ENCODE data around the gene SLC41A2.

The SLC41A2 gene

GRCh38 chr12:104930388-104931326 is 27.4 kb downstream of the SLC41A2 start:
- DNase-seq (ENCODE audit: low read depth in 2 of 2), result peak; percentile 17

DNA sequence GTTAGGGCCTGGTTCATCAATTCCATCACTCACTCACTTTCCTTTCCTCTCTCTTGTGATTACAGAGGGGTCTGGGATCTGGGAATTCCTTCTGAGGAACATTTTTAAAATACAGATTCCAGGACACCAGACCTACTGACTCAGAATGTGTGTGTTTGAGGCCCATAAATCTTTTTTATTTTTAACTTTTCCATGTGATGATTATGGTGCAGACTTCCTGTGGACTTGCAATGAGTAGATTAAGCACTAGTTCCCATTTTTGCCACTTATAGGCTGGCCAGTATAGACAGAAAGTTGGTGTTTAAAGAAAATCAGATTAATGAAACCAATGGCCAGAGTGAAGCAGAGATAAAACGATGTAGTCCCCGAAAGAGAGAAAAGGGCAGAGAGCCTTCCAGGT is 28.1 kb downstream of the SLC41A2 start:
- no peak for DNase-seq (ENCODE audit: low read depth in 2 of 2)

- no peak for DNase-seq (ENCODE audit: low read depth in 2 of 2)
These were observed 28.7 kb downstream of the SLC41A2 start for GRCh38 chr12:104929368-104929767.

GRCh38 chr12:104928036-104928745 is 29.9 kb downstream of the SLC41A2 start:
- DNase-seq (ENCODE audit: low read depth in 2 of 2), result no peak

GRCh38 chr12:104925501-104925900 is 32.6 kb downstream of the SLC41A2 start:
- DNase-seq (ENCODE audit: low read depth in 2 of 2), result no peak

DNA sequence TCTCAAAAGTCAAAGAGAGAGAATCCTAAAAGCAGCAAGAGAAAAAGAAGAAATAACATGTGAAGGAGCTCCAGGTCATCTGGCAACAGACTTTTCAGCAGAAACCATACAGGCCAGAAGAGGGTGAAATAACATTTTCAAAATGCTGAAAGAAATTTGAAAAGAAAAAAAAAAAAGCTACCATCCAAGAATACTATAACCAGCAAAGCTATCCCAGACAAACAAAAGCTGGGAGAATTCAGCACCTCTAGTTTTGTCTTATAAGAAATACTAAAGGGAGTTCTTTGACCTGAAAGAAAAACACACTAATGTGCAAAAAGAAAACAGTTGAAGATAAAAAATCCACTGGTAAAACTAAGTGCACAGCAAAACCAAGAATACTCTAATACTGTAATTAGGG is 36.8 kb downstream of the SLC41A2 start:
- DNase-seq (ENCODE audit: low read depth in 2 of 2), result no peak

- no peak for DNase-seq (ENCODE audit: low read depth in 2 of 2)
These were observed 46.1 kb downstream of the SLC41A2 start for GRCh38 chr12:104911942-104912341.

DNA sequence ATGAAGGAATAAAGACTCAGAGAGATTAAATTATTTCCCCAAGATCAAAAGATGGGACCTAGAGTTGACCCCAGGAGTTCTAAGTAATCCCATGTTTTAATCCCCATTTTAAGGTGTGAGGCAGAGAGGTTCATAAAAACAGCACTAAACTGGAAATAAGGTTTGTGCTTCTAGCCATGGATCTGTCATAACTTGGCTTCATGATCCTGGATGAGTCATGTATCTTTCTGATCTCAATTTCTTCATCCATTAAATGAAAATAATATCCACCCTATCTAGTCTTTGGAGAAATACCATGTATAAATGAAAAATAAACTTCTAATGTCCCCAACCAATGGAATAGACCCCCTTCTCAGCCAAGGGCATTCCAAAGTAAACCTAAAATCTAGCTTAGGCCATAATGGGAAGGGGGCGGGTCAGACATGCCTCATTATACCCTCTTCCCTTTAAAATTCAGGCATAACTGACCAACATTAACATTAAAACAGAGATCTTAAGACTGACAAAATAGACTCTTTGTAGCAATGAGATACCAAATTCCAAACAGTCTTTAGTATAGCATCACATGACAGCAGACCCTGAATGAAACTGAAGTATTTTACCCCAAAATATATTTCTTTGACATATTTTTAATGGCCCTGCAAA is 47.8 kb downstream of the SLC41A2 start:
- no peak for DNase-seq (ENCODE audit: low read depth in 2 of 2)

- no peak for DNase-seq (ENCODE audit: low read depth in 2 of 2)
These were observed 48.3 kb downstream of the SLC41A2 start for GRCh38 chr12:104909761-104910160.

Data from activated CD4-positive, alpha-beta T cell treated with anti-CD3 and anti-CD28 coated beads for 24 hours (primary cell).